Esophagus muscularis mucosa (tissue), 4 donors: ENCODE results near the gene RNF34. TPM values are rescaled to one million over a fixed set of nuclear protein-coding genes. Genes with fewer than 3 reads are reported as not detected.

Experiments
- DNase-seq: peaks from one replicate; pipeline ENCODE4 v3.0.0-alpha.2; 2017; ENCODE audit errors: extremely low spot score
- H3K27ac ChIP-seq, 4 donors: fragments of 200-600 bp; sonication (generic); replicated peaks in 1 of 4; 1 replicate in 3 of 4; 2 replicates in 1 of 4; pipeline ENCODE4 v1.5.1; 2016 to 2019; ENCODE audit warnings: mild to moderate bottlenecking in 1 of 4
- H3K27me3 ChIP-seq, 4 donors: fragments of 200-600 bp; sonication (generic); one replicate each; pipeline versions ENCODE4 v1.5.1 to v1.6.0; 2016 to 2019
- H3K36me3 ChIP-seq, 4 donors: fragments of 200-600 bp; sonication (generic); one replicate each; pipeline ENCODE4 v1.5.1; 2016 to 2019
- H3K4me1 ChIP-seq, 4 donors: fragments of 200-600 bp; sonication (generic); one replicate each; pipeline ENCODE4 v1.5.1; 2016 to 2019
- H3K4me3 ChIP-seq, 4 donors: fragments of 200-600 bp; sonication (generic); 1 replicate in 2 of 4; 2 replicates in 2 of 4; pipeline ENCODE4 v1.5.1; 2016 to 2019; ENCODE audit warnings: mild to moderate bottlenecking in 4 of 4, moderate library complexity in 1 of 4
- H3K9me3 ChIP-seq, 4 donors: fragments of 200-600 bp; sonication (generic); 1 replicate in 3 of 4; 2 replicates in 1 of 4; pipeline ENCODE4 v1.5.1; 2016 to 2019
- CTCF ChIP-seq, 3 experiments: fragments of 200-600 bp in 2 of 3; fragments of 450-650 bp in 1 of 3; sonication (generic) in 2 of 3; IDR thresholded peaks; one replicate each; pipeline ENCODE4 v1.5.1; 2017 to 2019; ENCODE audit warnings: antibody characterized with exemption in 3 of 3, mild to moderate bottlenecking in 2 of 3, moderate library complexity in 1 of 3
- EP300 ChIP-seq: sonication (generic); formaldehyde crosslinking; IDR thresholded peaks from one replicate; pipeline ENCODE4 v1.6.1; 2017; ENCODE audit warnings: antibody characterized with exemption
- POLR2A ChIP-seq: fragments of 450-650 bp; IDR thresholded peaks from one replicate; pipeline ENCODE4 v1.6.1; 2017; ENCODE audit warnings: antibody characterized with exemption, moderate library complexity, mild to moderate bottlenecking, low read depth
- POLR2AphosphoS5 ChIP-seq, 2 donors: sonication (generic); formaldehyde crosslinking; IDR thresholded peaks; one replicate each; pipeline ENCODE4 v1.6.1; 2017; ENCODE audit warnings: antibody characterized with exemption in 2 of 2
- WGBS: methylation state at CpG from one replicate; pipeline ENCODE4 v1.1.5; 2018; 5-methylcytosine and 5-hydroxymethylcytosine counted together
- intact Hi-C: fragments of 100-400 bp; cut with DNase I; formaldehyde crosslinking; loops from one replicate; pipeline ENCODE4 v1.15.1; 2023
- total RNA-seq, 4 donors: library from RNA; depleted of rRNA; stranded (reverse); fragments of >200 nt; gene quantifications; one replicate each; pipeline versions ENCODE4 v1.1.0 to v1.2.1, GENCODE V29; 2016

The RNF34 gene
- total RNA-seq, 4 donors from 2014 or later, result 39.6 to 69.9 (median 46.6) TPM

- H3K9me3 ChIP-seq, result no peaks in the 10 kb centered on the region
- H3K4me3 ChIP-seq, result no peak overlapping the region
- intact Hi-C loops, result no loop called here
- WGBS, result 48% methylated on average over 13 of the region's 13 CpGs
- peak overlapping the region; percentile 65 to 83 (median 80) for H3K27ac ChIP-seq
- no peaks in the 10 kb centered on the region for H3K27me3 ChIP-seq
- DNase-seq, result no peak
- TF ChIP-seq EP300 (peak; percentile 44), CTCF (IDR thresholded peaks at IDR 0.05) (no peak), POLR2AphosphoS5 (IDR thresholded peaks at IDR 0.05) (peak; percentile 70 to 88), POLR2A (no peak)
- peaks cover 29 to 55% (median 45%) of the 10 kb centered on the region in 4 donors for H3K4me1 ChIP-seq
- H3K36me3 ChIP-seq, result peaks cover 15 to 95% (median 80%) of the 10 kb centered on the region in 4 donors
Observed at GRCh38 chr12:121423682-121424623, 24.0 kb downstream of the RNF34 start.

GRCh38 chr12:121424624-121424975 is 24.7 kb downstream of the RNF34 start:
- Histone ChIP-seq H3K36me3 (peaks cover 19 to 95% (median 80%) of the 10 kb centered on the region in 4 donors), H3K9me3 (no peaks in the 10 kb centered on the region), H3K27ac (peak overlapping the region; percentile 65 to 83 (median 80)), H3K27me3 (no peaks in the 10 kb centered on the region), H3K4me1 (peaks cover 29 to 58% (median 45%) of the 10 kb centered on the region in 4 donors), H3K4me3 (no peak overlapping the region)
- TF ChIP-seq EP300, result no peak
- no peak for TF ChIP-seq CTCF (IDR thresholded peaks at IDR 0.05)
- no peak for TF ChIP-seq POLR2A
- no peak for TF ChIP-seq POLR2AphosphoS5 (IDR thresholded peaks at IDR 0.05)
- WGBS, result 83% methylated on average over 1 of the region's 1 CpG
- DNase-seq, result no peak
- intact Hi-C loops, result no loop called here

GRCh38 chr12:121427556-121428050 is 27.7 kb downstream of the RNF34 start:
- no peaks in the 10 kb centered on the region for H3K9me3 ChIP-seq
- TF ChIP-seq POLR2A (no peak), EP300 (no peak), CTCF (IDR thresholded peaks at IDR 0.05) (no peak), POLR2AphosphoS5 (IDR thresholded peaks at IDR 0.05) (no peak)
- H3K36me3 ChIP-seq, result peaks cover 33 to 99% (median 81%) of the 10 kb centered on the region in 4 donors
- H3K4me1 ChIP-seq, result peaks cover 21 to 48% (median 34%) of the 10 kb centered on the region in 4 donors
- peak overlapping the region in 3 of 4 donors; percentile 12 to 80 (median 15) for H3K27ac ChIP-seq
- no peak overlapping the region for H3K4me3 ChIP-seq
- H3K27me3 ChIP-seq, result no peaks in the 10 kb centered on the region
- intact Hi-C loops, result no loop called here
- 73% methylated on average over 2 of the region's 2 CpGs for WGBS
- no peak for DNase-seq

- Histone ChIP-seq H3K4me1 (peaks cover 13 to 35% (median 21%) of the 10 kb centered on the region in 4 donors), H3K9me3 (no peaks in the 10 kb centered on the region), H3K4me3 (no peak overlapping the region), H3K27ac (peak overlapping the region; percentile 16 to 80 (median 40)), H3K36me3 (peaks cover 33 to 99% (median 83%) of the 10 kb centered on the region in 4 donors), H3K27me3 (no peaks in the 10 kb centered on the region)
- 84% methylated on average over 6 of the region's 6 CpGs for WGBS
- intact Hi-C loops, result no loop called here
- TF ChIP-seq CTCF (IDR thresholded peaks at IDR 0.05), result no peak
- TF ChIP-seq EP300, result no peak
- no peak for TF ChIP-seq POLR2AphosphoS5 (IDR thresholded peaks at IDR 0.05)
- no peak for TF ChIP-seq POLR2A
- DNase-seq, result no peak
Observed at GRCh38 chr12:121428883-121429282, 29.0 kb downstream of the RNF34 start.
